SK-N-SH treated with all-trans-retinoic acid at 6 μM for 48 hours (cell line): ENCODE data around the gene NET1.

ENCODE experiments used
- ARNTL ChIP-seq: fragments of 450-650 bp; formaldehyde crosslinking; IDR thresholded peaks from 2 replicates; pipeline ENCODE4 v1.5.0; 2020; ENCODE audit warnings: low read depth, mild to moderate bottlenecking, moderate library complexity, borderline replicate concordance
- BACH2 ChIP-seq: fragments of 250-450 bp; sonication (Bioruptor Pico); IDR thresholded peaks from 2 replicates; pipeline ENCODE4 v1.9.0; 2021; ENCODE audit warnings: mild to moderate bottlenecking, borderline replicate concordance
- ISL1 ChIP-seq: fragments of 250-450 bp; sonication (Bioruptor Pico); IDR thresholded peaks from 2 replicates; pipeline ENCODE4 v2.1.2; 2022; ENCODE audit warnings: mild to moderate bottlenecking, moderate library complexity
- SNAI2 ChIP-seq: fragments of 250-450 bp; sonication (Bioruptor Pico); IDR thresholded peaks from 2 replicates; pipeline ENCODE4 v1.5.0; 2020; ENCODE audit warnings: mild to moderate bottlenecking, moderate library complexity
- ZFP3 ChIP-seq: fragments of 250-450 bp; sonication (Bioruptor Pico); IDR thresholded peaks from 2 replicates; pipeline ENCODE4 v1.5.0; 2020; ENCODE audit warnings: mild to moderate bottlenecking, moderate library complexity
- ZFP30 ChIP-seq: fragments of 450-650 bp; formaldehyde crosslinking; IDR thresholded peaks from 2 replicates; pipeline ENCODE4 v1.5.0; 2022; ENCODE audit warnings: mild to moderate bottlenecking, moderate library complexity
- ZNF565 ChIP-seq: fragments of 450-650 bp; formaldehyde crosslinking; conservative IDR thresholded peaks from 2 replicates; pipeline ENCODE4 v1.5.0; 2020; ENCODE audit warnings: low read depth, mild to moderate bottlenecking, moderate library complexity
- TF ChIP-seq, protein P1 (sequence below): fragments of 250-450 bp; sonication (Bioruptor Pico); IDR thresholded peaks from 2 replicates; pipeline ENCODE4 v1.8.0; 2020; ENCODE audit warnings: mild to moderate bottlenecking, moderate library complexity, borderline replicate concordance
- TF ChIP-seq, protein P2 (sequence below): fragments of 250-450 bp; sonication (Bioruptor Pico); IDR thresholded peaks from 2 replicates; pipeline ENCODE4 v1.5.1; 2020; ENCODE audit warnings: low read depth, mild to moderate bottlenecking, moderate library complexity
- TF ChIP-seq, protein P3 (sequence below): fragments of 250-450 bp; sonication (Bioruptor Pico); IDR thresholded peaks from 2 replicates; pipeline ENCODE4 v1.5.0; 2020; ENCODE audit warnings: mild to moderate bottlenecking, moderate library complexity

DNA sequence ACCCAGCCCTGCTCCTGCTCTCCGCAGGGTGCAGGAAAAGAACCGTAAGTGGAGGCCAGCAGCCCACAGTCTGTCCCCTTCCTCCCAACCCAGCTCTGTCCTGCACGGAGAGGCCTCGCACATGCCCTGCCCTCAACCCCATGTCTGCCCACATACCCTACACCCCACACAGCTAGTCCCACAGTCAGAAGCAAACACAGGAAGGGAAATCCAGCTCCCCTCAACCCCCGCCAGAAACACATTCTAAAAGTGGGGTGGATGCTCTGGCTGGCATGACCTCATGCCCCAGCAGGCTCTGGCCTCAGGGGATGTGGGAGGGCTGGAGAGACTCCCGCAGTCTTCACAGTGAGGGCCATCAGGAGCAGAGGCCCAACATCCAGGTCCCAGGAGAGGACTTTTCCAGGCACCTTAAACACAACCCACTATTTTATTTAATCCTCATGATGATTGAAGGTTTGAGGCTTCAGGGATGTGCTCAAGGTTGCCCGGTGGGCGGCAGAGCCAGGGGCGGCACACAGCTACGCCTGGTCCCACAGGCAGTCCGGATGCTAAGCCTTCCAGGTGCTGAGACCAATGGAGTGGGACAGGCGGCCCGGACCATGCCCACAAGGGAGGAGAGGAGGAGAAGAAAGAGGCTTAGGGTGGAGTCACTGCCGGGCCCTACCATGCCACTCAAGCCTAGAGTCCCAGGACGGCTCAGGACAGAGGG is 57.1 kb downstream of the NET1 start:
- no peak for TF ChIP-seq ZFP30 (CRISPR knock-in tag)
- TF ChIP-seq, protein P1, sequence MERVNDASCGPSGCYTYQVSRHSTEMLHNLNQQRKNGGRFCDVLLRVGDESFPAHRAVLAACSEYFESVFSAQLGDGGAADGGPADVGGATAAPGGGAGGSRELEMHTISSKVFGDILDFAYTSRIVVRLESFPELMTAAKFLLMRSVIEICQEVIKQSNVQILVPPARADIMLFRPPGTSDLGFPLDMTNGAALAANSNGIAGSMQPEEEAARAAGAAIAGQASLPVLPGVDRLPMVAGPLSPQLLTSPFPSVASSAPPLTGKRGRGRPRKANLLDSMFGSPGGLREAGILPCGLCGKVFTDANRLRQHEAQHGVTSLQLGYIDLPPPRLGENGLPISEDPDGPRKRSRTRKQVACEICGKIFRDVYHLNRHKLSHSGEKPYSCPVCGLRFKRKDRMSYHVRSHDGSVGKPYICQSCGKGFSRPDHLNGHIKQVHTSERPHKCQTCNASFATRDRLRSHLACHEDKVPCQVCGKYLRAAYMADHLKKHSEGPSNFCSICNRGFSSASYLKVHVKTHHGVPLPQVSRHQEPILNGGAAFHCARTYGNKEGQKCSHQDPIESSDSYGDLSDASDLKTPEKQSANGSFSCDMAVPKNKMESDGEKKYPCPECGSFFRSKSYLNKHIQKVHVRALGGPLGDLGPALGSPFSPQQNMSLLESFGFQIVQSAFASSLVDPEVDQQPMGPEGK (CRISPR knock-in tag) = no peak
- TF ChIP-seq ZFP3 = no peak
- TF ChIP-seq ARNTL (CRISPR knock-in tag) = no peak
- no peak for TF ChIP-seq ISL1 (CRISPR knock-in tag)
- TF ChIP-seq, protein P2, sequence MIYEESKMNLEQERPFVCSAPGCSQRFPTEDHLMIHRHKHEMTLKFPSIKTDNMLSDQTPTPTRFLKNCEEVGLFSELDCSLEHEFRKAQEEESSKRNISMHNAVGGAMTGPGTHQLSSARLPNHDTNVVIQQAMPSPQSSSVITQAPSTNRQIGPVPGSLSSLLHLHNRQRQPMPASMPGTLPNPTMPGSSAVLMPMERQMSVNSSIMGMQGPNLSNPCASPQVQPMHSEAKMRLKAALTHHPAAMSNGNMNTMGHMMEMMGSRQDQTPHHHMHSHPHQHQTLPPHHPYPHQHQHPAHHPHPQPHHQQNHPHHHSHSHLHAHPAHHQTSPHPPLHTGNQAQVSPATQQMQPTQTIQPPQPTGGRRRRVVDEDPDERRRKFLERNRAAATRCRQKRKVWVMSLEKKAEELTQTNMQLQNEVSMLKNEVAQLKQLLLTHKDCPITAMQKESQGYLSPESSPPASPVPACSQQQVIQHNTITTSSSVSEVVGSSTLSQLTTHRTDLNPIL (CRISPR knock-in tag) = no peak
- no peak for TF ChIP-seq SNAI2 (CRISPR knock-in tag)
- TF ChIP-seq, protein P3, sequence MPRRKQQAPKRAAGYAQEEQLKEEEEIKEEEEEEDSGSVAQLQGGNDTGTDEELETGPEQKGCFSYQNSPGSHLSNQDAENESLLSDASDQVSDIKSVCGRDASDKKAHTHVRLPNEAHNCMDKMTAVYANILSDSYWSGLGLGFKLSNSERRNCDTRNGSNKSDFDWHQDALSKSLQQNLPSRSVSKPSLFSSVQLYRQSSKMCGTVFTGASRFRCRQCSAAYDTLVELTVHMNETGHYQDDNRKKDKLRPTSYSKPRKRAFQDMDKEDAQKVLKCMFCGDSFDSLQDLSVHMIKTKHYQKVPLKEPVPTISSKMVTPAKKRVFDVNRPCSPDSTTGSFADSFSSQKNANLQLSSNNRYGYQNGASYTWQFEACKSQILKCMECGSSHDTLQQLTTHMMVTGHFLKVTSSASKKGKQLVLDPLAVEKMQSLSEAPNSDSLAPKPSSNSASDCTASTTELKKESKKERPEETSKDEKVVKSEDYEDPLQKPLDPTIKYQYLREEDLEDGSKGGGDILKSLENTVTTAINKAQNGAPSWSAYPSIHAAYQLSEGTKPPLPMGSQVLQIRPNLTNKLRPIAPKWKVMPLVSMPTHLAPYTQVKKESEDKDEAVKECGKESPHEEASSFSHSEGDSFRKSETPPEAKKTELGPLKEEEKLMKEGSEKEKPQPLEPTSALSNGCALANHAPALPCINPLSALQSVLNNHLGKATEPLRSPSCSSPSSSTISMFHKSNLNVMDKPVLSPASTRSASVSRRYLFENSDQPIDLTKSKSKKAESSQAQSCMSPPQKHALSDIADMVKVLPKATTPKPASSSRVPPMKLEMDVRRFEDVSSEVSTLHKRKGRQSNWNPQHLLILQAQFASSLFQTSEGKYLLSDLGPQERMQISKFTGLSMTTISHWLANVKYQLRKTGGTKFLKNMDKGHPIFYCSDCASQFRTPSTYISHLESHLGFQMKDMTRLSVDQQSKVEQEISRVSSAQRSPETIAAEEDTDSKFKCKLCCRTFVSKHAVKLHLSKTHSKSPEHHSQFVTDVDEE (CRISPR knock-in tag) = no peak
- no peak for TF ChIP-seq ZNF565 (CRISPR knock-in tag)
- no peak for TF ChIP-seq BACH2 (CRISPR knock-in tag)
